HepG2 (cell line): ENCODE results near the gene ETHE1. TPM values are rescaled to one million over a fixed set of nuclear protein-coding genes. Genes with fewer than 3 reads are reported as not detected.

Experiments used
- GATAD2A ChIP-seq: IDR thresholded peaks from 2 replicates; pipeline ENCODE4 v1.6.1; 2016
- GMEB2 ChIP-seq: IDR thresholded peaks from 2 replicates; pipeline ENCODE4 v1.6.1; 2016; ENCODE audit warnings: missing biosample characterization, missing genetic modification reagents, low read depth
- HNRNPLL ChIP-seq: fragments of 200-400 bp; formaldehyde crosslinking; IDR thresholded peaks from 2 replicates; pipeline ENCODE4 v1.6.1; 2017; ENCODE audit warnings: mild to moderate bottlenecking, low read depth, low read length; ENCODE audit not compliant: poor library complexity, severe bottlenecking
- NCOR1 ChIP-seq: fragments of 200-600 bp; sonication (generic); IDR thresholded peaks from 2 replicates; pipeline ENCODE4 v1.7.0; 2017; ENCODE audit warnings: antibody characterized with exemption, low read length, borderline replicate concordance
- PAF1 ChIP-seq: IDR thresholded peaks from 2 replicates; pipeline ENCODE4 v1.6.1; 2016; ENCODE audit warnings: missing genetic modification reagents, missing compliant biosample characterization
- RELA ChIP-seq: sonication (generic); formaldehyde crosslinking; IDR thresholded peaks from 2 replicates; pipeline ENCODE4 v1.4.0; 2020; ENCODE audit warnings: missing genetic modification reagents
- RFX5 ChIP-seq: IDR thresholded peaks from 2 replicates; pipeline ENCODE4 v1.6.1; 2011; ENCODE audit warnings: low read depth, low read length, improper control_type of control experiment
- SIN3B ChIP-seq: fragments of 150-350 bp; IDR thresholded peaks from 2 replicates; pipeline ENCODE4 v1.6.1; 2014; ENCODE audit warnings: low read length
- SRF ChIP-seq: IDR thresholded peaks from 2 replicates; pipeline ENCODE4 v1.6.1; 2011; ENCODE audit warnings: mild to moderate bottlenecking, low read depth, low read length, moderate library complexity
- TARDBP ChIP-seq: sonication (generic); formaldehyde crosslinking; IDR thresholded peaks from 2 replicates; pipeline ENCODE4 v1.8.0; 2022; ENCODE audit warnings: mild to moderate bottlenecking, missing genetic modification reagents
- ZNF12 ChIP-seq: sonication (generic); formaldehyde crosslinking; IDR thresholded peaks from 2 replicates; pipeline ENCODE4 v1.5.0; 2020; ENCODE audit warnings: missing genetic modification reagents
- ZNF121 ChIP-seq: sonication (generic); formaldehyde crosslinking; IDR thresholded peaks from 2 replicates; pipeline ENCODE4 v1.5.0; 2020; ENCODE audit warnings: mild to moderate bottlenecking, missing genetic modification reagents
- ZNF224 ChIP-seq: sonication (generic); formaldehyde crosslinking; IDR thresholded peaks from 2 replicates; pipeline ENCODE4 v1.5.0; 2020; ENCODE audit warnings: mild to moderate bottlenecking, missing genetic modification reagents
- ZNF256 ChIP-seq: sonication (generic); formaldehyde crosslinking; conservative IDR thresholded peaks from 2 replicates; pipeline ENCODE4 v1.4.0; 2020; ENCODE audit warnings: missing genetic modification reagents
- ZNF510 ChIP-seq: sonication (generic); formaldehyde crosslinking; IDR thresholded peaks from 2 replicates; pipeline ENCODE4 v1.4.0; 2020; ENCODE audit warnings: low read depth, mild to moderate bottlenecking, missing genetic modification reagents
- ZNF549 ChIP-seq: sonication (generic); formaldehyde crosslinking; IDR thresholded peaks from 2 replicates; pipeline ENCODE4 v1.5.0; 2020; ENCODE audit warnings: missing genetic modification reagents
- ZNF720 ChIP-seq: sonication (generic); formaldehyde crosslinking; IDR thresholded peaks from 2 replicates; pipeline ENCODE4 v1.4.0; 2020; ENCODE audit warnings: missing genetic modification reagents
- polyA plus RNA-seq, 8 experiments: library from polyadenylated mRNA; depleted of rRNA in 3 of 8; stranded (reverse) in 7 of 8; unstranded in 1 of 8; fragments of >200 nt; fragmentation: Illumina TruSeq in 4 of 8; extraction: Trizol in 4 of 8; gene quantifications; 2 replicates each; pipeline versions ENCODE4 v1.2.1 to v1.2.3, GENCODE V29; 2011 to 2016; ENCODE audit warnings: low read depth in 4 of 8, missing spikeins in 1 of 8, mixed read lengths in 1 of 8; ENCODE audit not compliant: insufficient read depth in 1 of 8
- total RNA-seq, 5 experiments: library from RNA; depleted of rRNA; stranded (reverse); fragments of >200 nt; fragmentation: Illumina TruSeq; extraction: Trizol; gene quantifications; 2 replicates each; pipeline ENCODE4 v1.2.3, GENCODE V29; 2016; ENCODE audit warnings: low read depth in 1 of 5
- TF ChIP-seq, protein P1 (sequence below): sonication (generic); formaldehyde crosslinking; IDR thresholded peaks from 2 replicates; pipeline ENCODE4 v1.5.1; 2020; ENCODE audit warnings: missing genetic modification reagents, mild to moderate bottlenecking, borderline replicate concordance
- TF ChIP-seq, protein P2 (sequence below): sonication (generic); formaldehyde crosslinking; IDR thresholded peaks from 2 replicates; pipeline ENCODE4 v1.4.0; 2020; ENCODE audit warnings: missing genetic modification reagents
- TF ChIP-seq, protein P3 (sequence below), 2 experiments: sonication (generic) in 1 of 2; formaldehyde crosslinking in 1 of 2; IDR thresholded peaks; 2 replicates each; pipeline versions ENCODE4 v1.5.1 to v1.6.1; 2011 to 2020; ENCODE audit warnings: borderline replicate concordance in 1 of 2, low read depth in 1 of 2, low read length in 1 of 2, mild to moderate bottlenecking in 1 of 2, missing genetic modification reagents in 1 of 2, moderate library complexity in 1 of 2
- TF ChIP-seq, protein P4 (sequence below): sonication (generic); formaldehyde crosslinking; IDR thresholded peaks from 2 replicates; pipeline ENCODE4 v1.5.0; 2020; ENCODE audit warnings: missing genetic modification reagents
- TF ChIP-seq, protein P5 (sequence below), 2 experiments: sonication (generic) in 1 of 2; formaldehyde crosslinking in 1 of 2; IDR thresholded peaks; 2 replicates each; pipeline versions ENCODE4 v1.4.0 to v1.6.1; 2018 to 2020; ENCODE audit warnings: missing genetic modification reagents in 2 of 2, borderline replicate concordance in 1 of 2, low read depth in 1 of 2, mild to moderate bottlenecking in 1 of 2, missing biosample characterization in 1 of 2

Gene ETHE1
- total and polyA plus RNA-seq, 2 of the 13 experiments (the other 11 are each of a cell fraction or from before 2014, with no cell fraction given): 32.5 to 58.4 TPM

DNA sequence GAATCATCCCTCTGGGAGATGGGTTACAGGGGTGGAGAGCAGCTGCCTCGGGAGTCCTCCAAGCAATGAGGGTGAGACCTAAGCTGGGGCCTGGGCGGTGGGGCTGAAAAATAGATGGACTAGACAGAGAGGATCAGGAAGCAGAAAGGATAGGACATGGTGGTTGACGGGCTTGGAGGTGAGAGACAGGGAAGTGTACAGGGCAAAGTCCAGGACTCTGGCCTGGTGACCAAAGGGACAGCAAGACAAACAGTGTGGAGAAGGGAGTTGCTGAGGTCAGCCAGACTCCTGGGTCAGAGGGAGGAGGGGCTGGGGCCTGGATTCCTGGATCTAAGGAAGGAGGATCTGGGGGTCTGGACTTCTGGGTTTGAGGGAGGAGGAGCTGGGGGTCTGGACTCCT lies 28.0 kb downstream of the ETHE1 start (continued):
- TF ChIP-seq GMEB2 (CRISPR knock-in tag) (no peak), ZNF121 (CRISPR knock-in tag) (no peak), SIN3B (no peak), RFX5 (no peak), GATAD2A (CRISPR knock-in tag) (peak; percentile 85), PAF1 (no peak), ZNF256 (CRISPR knock-in tag) (no peak), ZNF510 (CRISPR knock-in tag) (0 out of 2 replicates have a peak, but pooled peaks have one; percentile 29), NCOR1 (peak; percentile 95), HNRNPLL (no peak), ZNF549 (no peak), SRF (no peak), ZNF224 (CRISPR knock-in tag) (no peak), TARDBP (CRISPR knock-in tag) (0 out of 2 replicates have a peak, but pooled peaks have one; percentile 54), ZNF720 (no peak), RELA (CRISPR knock-in tag) (no peak), ZNF12 (CRISPR knock-in tag) (no peak)
- TF ChIP-seq, protein P1, sequence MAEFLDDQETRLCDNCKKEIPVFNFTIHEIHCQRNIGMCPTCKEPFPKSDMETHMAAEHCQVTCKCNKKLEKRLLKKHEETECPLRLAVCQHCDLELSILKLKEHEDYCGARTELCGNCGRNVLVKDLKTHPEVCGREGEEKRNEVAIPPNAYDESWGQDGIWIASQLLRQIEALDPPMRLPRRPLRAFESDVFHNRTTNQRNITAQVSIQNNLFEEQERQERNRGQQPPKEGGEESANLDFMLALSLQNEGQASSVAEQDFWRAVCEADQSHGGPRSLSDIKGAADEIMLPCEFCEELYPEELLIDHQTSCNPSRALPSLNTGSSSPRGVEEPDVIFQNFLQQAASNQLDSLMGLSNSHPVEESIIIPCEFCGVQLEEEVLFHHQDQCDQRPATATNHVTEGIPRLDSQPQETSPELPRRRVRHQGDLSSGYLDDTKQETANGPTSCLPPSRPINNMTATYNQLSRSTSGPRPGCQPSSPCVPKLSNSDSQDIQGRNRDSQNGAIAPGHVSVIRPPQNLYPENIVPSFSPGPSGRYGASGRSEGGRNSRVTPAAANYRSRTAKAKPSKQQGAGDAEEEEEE (CRISPR knock-in tag): no peak
- TF ChIP-seq, protein P2, sequence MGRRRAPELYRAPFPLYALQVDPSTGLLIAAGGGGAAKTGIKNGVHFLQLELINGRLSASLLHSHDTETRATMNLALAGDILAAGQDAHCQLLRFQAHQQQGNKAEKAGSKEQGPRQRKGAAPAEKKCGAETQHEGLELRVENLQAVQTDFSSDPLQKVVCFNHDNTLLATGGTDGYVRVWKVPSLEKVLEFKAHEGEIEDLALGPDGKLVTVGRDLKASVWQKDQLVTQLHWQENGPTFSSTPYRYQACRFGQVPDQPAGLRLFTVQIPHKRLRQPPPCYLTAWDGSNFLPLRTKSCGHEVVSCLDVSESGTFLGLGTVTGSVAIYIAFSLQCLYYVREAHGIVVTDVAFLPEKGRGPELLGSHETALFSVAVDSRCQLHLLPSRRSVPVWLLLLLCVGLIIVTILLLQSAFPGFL (CRISPR knock-in tag): no peak
- TF ChIP-seq, protein P3, sequence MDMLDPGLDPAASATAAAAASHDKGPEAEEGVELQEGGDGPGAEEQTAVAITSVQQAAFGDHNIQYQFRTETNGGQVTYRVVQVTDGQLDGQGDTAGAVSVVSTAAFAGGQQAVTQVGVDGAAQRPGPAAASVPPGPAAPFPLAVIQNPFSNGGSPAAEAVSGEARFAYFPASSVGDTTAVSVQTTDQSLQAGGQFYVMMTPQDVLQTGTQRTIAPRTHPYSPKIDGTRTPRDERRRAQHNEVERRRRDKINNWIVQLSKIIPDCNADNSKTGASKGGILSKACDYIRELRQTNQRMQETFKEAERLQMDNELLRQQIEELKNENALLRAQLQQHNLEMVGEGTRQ (IDR thresholded peaks at IDR 0.05; ENCODE audit: low read depth, low read length): no peak
- TF ChIP-seq, protein P3 (CRISPR knock-in tag; IDR thresholded peaks at IDR 0.05; ENCODE audit: borderline replicate concordance): no peak
- TF ChIP-seq, protein P4, sequence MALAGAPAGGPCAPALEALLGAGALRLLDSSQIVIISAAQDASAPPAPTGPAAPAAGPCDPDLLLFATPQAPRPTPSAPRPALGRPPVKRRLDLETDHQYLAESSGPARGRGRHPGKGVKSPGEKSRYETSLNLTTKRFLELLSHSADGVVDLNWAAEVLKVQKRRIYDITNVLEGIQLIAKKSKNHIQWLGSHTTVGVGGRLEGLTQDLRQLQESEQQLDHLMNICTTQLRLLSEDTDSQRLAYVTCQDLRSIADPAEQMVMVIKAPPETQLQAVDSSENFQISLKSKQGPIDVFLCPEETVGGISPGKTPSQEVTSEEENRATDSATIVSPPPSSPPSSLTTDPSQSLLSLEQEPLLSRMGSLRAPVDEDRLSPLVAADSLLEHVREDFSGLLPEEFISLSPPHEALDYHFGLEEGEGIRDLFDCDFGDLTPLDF (CRISPR knock-in tag): no peak
- TF ChIP-seq, protein P5, sequence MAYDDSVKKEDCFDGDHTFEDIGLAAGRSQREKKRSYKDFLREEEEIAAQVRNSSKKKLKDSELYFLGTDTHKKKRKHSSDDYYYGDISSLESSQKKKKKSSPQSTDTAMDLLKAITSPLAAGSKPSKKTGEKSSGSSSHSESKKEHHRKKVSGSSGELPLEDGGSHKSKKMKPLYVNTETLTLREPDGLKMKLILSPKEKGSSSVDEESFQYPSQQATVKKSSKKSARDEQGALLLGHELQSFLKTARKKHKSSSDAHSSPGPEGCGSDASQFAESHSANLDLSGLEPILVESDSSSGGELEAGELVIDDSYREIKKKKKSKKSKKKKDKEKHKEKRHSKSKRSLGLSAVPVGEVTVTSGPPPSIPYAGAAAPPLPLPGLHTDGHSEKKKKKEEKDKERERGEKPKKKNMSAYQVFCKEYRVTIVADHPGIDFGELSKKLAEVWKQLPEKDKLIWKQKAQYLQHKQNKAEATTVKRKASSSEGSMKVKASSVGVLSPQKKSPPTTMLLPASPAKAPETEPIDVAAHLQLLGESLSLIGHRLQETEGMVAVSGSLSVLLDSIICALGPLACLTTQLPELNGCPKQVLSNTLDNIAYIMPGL (CRISPR knock-in tag; IDR thresholded peaks at IDR 0.05; ENCODE audit: borderline replicate concordance in 1 of 2, low read depth in 1 of 2): peak; percentile 28 to 31; a peak in 1 of 4 replicates
